Activated T-helper 1 cell treated with anti-CD3 and anti-CD28 coated beads, Interleukin-2, amount 50 U/mL, for 16 hours (primary cell): ENCODE data around the gene ABCD4.

ENCODE experiments used
- DNase-seq, 2 donors: peaks; one replicate each; pipeline ENCODE4 v3.0.0-alpha.2; 2020; ENCODE audit warnings: low read depth in 1 of 2, low spot score in 1 of 2

Gene ABCD4

DNA sequence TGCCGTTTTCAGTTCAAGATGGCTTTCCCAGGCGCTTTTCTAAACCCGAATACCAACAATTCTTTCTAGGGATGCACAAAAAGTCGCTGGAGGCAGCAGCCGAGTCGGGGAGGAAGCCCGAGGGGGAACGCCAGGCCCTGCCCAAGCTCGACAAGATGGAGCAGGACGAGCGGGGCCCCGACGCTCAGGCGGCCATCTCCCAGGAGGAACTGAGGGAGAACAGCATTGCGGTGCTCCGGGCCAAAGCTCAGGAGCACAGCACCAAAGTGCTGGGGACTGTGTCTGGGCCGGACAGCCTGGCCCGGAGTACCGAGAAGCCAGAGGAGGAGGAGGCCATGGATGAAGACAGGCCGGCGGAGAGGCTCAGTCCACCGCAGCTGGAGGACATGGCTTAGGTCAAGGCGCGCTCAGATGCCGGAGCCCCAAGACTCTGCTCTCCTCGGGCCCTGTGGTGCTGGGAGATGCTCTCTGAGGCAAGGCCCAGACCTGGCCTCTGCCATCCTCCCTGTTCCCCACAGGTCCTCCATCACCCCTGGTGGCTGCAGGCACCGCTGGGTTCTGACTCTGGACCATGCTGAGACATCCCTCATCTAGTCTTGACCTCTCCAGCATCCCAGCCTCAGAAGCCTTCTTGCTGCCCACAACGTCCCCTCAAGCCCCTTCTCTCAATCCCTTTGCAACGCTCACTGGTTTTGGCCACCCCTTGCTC lies 42.1 kb downstream of the ABCD4 start:
- DNase-seq, result no peak

DNA sequence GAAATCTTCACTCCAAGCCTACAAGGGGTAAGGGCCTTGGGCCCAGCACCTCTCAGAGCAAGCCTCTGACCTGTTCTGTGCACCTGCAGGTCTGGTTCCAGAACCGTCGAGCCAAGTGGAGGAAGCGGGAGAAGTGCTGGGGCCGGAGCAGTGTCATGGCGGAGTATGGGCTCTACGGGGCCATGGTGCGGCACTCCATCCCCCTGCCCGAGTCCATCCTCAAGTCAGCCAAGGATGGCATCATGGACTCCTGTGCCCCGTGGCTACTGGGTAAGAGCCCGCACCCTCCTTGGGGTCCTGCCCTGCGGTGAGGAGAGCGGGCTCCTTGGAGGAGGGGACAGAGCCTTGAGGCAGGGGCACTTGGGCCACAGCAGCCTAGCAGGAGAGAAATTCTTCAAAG lies 43.2 kb downstream of the ABCD4 start:
- no peak for DNase-seq

DNA sequence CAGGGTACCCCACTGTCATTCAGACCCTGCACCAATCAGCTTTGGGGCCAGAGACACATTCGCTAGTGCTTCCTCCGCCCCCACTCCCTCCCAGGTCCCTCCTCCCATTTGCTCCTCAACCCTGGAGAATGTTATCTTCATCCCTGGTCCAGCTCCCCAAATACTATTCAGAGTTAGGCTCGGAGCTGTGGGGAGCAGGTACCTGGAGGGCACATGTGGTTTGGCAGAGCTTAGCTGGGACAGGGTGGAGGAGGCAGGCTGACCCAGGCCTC lies 44.0 kb downstream of the ABCD4 start:
- DNase-seq, result no peak

DNA sequence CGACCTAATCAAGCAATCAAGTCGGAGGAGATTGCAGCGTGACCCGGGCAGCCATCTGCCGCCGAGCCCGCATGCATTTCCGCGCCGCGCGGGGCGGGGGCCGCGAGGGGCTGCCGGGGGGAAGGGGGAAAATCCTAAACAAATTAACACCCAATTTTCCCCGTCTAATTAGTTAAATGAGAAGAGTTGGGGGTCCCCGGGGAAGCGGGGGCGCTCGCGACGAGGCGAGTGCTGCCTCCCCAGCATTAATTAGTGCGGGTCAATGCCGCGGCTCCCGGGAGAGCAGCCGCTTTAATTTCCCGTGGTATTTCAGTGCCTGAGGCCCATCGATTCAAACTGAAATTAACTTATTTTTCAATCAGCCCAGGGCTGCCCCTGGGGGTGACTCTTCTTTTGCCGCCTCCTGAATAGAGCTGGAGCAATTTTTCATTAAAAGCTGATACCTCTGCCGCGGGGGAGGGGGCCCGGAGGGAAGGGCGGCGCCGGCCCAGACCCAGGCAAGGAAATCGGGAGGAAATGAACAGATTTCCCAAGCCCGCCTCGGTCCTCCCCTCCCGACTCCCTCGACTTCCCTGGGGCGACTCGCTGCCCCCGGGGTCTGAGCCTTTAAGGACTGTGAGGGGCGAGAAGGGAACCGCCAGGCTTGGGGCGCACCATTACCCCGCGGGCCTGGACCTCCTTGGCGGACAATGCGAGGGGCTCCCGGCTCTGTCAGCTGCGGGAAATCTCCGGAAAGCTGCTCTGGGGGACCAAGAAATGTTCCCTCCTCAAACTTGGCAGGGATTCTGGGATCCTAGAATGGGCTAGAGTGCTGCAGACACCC lies 44.6 kb downstream of the ABCD4 start:
- DNase-seq, result no peak

DNA sequence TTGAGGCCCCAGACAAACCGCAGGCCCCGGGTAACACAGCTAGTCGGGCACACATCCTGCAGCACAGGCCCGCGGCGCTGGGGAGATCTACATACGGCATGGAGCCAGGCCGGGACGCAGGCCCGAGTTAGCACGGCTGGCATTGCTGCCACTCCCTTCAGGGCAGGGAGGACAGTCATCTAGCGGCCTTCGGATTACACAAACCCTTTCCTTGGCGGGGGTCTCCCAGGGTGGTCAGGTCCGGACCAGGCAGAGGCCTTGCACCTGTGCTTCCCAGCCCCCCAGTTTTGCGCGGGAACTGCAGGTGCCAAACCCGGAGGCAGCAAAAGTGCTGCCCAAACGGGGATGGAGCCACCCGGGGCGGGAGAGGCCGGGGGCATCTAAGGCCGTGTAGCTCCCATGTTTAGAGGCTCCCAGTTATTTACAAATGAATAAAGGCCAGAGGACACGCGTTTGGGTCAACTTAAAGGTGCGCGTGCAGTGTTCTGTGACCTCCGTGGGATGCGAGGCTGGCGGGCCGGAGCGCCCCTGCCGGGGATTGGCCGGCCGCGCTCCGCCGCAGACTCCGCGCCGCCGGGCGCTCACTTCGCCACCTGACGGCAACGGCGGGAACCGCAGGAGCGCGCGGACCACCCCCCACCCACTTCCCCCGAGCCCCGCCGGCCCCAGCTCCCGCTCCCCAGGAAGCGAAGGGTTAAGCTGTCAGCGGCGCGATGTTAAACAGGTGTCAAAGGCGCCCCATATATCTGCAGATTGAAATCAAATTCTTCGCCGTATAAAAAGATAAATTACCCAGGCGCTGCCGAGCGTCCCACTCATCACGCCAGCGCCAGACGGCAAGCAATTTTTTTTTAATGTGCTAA lies 45.4 kb downstream of the ABCD4 start:
- peak; percentile 35 to 43 for DNase-seq

DNA sequence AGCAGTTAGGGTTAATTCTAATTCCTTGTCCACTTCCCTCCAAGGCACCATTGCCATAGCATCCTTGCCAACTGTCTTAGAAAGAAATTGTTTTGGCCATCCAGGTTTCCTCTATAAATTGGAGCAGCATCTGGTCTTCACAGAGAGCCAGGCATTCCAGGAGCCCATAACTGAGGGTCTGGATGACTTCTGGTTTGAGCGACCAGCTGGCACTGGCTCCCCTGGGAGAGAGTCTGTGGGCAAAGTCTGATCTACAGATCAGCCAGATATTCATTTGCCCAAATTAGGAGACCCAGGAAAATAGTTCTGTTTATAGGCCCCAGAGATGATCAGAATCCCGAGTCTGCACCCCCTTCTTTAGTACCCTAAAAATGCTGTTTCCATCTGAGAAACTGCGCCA lies 47.5 kb downstream of the ABCD4 start:
- no peak for DNase-seq

DNA sequence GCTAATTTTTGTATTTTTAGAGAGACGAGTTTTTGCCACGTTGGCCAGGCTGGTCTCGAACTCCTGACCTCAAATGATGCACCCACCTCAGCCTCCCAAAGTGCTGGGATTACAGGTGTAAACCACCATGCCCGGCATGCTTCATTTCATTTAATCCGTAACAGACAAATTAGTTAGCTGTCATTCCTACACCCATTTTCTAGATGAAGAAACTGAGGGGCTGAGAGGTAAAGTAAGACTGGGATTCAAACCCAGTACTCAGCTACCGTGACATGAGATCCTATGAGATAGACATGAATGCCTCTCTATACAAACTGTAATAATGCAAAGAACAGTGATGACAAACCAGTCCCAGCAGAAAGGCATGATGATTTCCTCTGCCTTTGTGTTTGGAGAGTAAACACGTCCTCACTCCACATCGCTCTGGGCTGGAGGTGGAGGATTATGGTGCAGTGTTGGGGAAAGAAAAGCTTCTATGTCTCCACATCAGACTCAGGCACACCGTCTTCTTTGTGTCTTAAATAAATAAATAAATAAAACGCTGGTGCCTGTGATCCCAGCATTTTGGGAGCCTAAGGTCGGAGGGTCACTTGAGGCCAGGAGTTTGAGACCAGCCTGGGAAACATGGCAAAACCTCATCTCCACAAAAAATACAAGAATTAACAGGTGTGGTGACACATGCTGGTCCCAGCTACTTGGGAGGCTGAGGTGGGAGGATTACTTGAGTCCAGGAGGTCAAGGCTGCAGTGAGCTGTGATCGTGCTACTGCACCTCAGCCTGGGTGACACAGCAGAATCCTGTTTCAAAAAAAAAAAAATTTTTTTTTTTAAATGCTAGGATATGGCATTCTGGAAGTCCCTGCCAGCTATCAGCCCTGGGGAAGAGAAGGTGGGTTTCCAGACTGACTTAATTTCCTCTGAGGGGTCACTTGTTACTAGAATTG lies 53.0 kb downstream of the ABCD4 start:
- DNase-seq, result no peak

DNA sequence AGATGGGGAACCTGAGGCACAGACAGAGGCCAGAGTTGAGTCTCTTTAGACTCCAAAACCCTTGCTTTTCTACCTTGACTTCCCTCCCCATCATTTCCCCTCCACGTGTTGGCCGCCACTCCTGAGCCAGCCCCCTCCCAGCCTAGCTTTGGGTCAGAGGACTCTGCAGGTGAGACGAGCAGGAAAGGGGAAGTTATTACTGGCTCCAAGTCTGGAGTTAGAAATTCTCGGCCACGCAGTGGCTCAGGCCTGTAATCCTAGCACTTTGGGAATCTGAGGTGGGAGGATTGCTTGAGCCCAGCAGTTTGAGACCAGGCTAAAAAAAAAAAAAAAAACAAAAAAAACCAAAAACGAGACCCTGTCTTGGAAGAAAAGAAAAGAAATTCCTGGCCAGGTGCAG lies 54.7 kb downstream of the ABCD4 start:
- no peak for DNase-seq

DNA sequence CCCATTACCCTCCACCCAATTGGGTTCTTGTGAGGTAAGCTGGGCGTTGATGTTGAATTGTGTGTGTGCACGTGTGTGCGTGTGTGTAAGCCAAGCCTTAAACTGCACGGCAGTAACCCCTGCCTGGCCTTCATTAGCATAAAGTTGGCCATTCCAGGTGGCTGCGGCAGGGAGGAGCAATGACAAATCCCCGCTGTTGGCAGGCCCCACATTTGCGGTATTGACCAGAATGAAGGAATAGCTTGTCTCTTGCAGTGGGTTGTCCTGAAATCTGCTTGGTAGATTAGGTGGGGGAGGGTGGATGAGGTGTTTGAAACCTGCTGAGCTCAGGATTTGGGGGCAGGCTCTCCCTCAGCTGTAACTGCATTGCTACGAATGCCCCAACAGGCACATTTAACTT lies 56.2 kb downstream of the ABCD4 start:
- DNase-seq, result no peak

DNA sequence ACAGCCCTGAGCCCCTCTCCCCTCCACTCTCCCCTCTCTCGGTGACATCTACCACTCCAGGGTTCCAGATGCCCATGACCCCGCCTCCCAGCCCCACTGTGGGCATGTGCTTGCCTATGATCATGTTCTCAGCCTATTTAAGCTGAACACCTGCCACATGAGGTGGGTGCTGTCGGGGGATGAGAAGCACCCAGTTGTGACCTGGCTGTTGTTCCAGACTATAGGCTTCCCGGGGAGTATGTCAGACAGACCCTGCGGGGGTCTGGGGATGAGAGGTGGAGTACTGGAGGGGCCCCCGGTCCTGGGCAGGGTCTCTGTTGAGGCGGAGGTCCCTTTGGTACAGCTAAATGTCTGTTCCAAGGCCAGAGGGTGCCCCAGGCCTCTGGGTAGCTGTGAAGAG lies 57.4 kb downstream of the ABCD4 start:
- no peak for DNase-seq

DNA sequence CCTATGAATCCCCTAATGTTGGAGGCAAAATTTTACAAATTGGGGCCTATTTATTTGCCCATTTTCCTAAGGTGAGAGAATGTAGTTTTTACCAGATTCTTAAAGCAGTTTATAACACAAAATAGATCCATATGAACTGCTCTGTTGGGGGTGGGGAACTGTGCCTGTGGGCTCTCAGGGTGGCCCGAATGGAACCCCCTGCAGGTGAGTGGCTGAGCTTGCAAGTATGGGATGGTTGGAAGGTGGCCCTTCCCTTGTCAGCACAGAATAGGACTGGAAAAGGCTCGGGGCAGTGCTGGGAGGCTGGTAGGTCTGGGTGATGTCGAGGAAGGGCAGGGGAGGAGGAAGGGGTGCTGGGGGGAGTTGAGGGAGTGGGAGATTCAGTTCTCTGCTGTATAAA lies 58.6 kb downstream of the ABCD4 start:
- DNase-seq, result no peak

DNA sequence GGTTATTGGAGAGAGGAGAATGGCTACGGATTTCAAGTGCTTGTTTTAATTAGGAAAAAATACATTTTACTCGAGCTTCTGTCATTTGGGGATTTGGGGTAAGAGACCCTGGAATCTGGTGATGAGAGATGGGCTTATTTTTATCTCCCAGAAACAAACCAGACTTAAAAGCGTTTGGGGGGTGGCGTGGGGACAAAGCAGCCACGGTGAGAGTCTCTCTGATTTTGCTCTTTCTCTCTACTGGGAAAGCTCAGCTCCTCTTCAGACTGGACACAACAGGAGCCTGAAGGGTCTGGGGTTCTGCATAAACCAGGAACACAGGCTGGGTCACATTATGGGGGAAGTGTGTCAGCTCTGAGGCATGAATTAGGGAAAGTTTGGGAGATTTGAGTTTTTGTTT lies 59.7 kb downstream of the ABCD4 start:
- no peak for DNase-seq

DNA sequence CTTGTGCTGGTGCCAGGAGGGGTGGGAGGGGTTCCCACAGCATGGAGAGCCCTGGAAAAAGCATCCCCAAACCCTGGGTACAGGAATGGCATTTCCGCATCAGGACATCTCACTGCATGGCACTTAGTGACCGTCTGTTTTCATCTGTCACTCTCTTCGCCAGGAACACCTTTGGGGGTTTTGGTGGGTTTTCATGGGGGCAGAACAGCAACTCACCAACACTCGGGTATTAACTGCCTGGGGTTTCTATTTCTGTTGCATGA lies 60.0 kb downstream of the ABCD4 start:
- DNase-seq, result no peak

DNA sequence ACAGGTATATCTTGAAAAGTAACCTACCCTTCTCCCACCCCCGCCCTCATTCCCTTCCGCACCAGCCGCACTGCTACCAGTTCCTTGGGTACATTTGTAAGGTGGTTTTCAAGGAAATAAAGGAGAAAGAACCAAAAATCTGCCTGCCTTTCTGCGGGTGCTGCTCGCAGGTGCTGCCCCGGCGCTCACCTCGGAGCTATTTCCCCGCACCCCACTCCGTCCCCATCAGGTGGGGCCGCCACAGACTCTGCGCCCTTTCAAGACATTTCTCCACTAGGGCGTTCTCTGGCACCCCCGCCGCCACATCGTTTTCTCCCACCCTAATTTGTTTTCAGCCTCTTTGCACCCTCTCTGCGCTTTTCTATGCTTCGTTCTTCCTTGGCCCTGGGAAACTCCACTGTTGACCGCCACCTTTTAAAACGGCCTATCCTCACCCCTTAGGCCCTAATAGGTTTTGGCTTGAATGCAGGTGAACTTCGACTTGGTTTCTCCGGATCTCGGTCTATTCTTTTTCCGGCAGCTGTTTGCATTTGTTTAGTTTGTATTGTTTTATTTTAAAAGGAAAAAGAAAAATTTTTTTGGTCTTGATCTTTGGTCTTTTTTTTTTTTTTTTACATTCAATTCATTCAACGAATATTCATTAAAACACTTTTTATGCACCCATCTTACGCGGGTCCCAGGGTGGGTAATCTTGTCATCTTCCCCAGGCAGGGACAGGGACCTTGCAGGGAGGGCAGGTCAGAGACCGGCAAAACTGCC lies 60.5 kb downstream of the ABCD4 start:
- no peak for DNase-seq

DNA sequence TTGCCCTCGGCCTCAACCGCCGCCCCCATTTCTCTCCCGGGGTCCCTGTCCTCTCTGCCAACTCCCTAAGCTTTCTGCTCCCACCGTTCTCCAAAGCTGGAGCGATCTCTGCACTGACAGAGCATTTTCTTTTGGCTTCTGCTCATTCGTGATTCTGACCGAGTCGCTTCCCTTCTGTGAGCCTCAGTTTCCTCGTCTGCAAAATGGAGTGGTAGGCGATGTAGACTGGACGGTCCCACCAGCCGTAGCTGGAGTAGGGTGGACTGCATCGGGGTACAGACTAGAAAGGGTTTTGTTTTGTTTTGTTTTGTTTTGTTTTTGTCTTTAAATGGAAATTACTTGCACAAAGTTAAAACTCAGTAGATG lies 61.1 kb downstream of the ABCD4 start:
- no peak for DNase-seq

DNA sequence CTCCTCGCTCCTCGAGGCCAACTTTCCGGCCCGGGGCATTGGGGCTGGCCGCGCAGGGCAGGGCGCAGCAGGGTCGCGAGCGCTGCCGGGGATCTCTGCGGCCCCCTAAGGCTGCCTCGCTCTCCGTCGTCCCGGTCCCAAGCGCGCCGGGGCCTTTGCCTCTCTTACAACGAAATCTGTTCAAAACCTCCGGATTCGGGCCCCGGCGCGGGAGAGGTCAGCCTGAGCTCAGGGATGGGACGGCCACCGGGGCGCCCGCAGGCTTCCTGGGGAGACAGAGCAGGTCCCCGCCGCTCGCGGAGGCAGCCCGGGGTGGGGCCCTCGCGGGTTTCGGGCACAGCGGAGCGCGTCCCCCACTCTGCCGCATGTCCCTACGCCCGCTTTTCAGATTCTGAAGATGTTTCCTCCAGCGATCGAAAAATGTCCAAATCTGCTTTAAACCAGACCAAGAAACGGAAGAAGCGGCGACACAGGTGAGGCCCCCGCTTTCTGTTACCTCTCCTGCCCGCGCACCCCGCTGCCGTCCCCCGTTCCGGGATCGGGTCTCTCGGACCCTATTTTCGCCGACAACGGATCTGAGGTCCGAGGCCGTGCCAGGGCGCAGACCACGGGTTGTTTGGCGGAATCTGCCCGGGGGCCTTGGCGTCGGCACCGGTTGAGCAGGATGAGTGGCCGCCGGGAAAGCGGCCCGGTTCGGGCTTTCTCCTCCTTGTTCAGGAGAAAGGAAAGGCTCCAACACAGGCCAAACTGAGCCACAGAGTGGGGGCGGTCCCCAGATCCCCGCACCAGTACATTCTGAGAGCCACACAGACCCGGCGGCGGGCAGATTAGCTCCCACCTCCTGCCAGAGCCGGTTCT lies 61.7 kb downstream of the ABCD4 start:
- DNase-seq, result no peak

DNA sequence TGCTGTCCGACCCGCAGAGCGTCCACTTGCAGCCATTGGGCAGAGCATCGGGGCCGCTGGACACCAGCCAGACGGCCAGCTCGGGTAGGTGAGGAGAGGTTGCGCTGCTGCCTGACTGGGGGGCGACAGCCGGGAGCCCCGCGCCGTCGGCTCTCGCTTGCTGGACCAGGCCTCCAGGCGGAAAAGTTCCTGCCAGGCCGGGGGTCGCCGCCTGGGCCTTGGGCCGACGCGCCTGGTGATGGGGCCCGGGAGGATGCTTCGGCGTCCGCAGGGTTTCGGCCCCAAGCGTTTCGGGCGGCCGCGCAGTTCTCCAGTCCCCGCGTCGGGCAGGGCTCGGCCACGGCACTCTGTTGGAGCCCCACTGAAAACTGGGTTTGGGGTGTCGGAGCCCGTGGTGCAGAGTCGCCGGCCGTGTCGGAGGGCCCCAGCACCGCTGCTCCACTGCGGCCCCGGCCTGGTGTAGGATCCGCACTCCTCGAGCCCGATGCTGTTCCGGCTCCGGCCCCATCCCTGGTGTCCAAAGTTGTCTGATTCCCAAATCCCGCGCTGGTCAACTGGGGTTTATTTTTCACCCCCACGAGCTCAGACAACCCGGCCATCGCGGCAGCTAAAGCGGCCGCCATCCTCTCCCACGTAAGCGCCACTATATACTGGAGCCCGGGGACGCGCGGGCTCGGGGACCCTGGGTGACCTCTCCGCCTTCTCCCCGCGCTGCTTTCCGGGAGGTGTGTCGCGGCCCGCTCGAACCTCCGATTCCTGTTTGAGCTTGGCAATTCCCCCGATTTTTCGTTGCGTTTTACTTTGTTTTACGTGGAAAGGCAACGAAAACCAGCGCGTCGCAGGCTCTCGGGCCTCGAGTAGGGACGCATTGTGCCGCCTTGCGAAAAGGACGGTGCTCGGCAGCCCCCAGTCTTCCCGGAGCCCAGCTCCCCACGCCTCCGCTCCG lies 62.6 kb downstream of the ABCD4 start:
- DNase-seq, result no peak

DNA sequence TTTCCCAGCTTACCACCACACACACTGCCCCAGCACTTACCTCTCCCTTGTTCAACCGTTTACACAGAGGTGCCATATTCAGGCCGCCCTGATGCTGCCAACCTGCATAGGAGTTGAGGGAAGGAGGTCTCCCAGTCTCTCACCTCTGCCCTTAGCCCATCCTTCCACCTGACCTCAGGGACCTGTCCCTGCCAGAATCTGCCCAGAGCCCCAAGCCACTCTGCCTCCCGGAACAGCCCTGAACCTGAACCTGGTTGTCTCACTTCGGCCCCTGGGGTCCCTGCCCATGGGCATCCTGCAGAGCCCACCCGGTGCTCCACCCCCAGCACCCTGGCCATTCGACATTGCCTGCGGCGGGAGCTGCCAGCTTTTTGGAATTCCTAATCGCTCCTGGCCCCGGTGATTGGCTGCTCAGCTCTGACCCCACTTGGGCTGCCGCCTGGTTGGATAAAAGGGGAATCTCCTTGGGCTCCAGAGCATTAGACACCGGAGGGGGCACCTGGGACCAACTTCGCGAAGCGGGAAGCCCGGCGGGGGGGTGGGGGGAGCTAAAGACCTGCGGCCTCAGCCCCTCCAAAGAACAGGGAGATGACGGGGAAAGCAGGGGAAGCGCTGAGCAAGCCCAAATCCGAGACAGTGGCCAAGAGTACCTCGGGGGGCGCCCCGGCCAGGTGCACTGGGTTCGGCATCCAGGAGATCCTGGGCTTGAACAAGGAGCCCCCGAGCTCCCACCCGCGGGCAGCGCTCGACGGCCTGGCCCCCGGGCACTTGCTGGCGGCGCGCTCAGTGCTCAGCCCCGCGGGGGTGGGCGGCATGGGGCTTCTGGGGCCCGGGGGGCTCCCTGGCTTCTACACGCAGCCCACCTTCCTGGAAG lies 63.5 kb downstream of the ABCD4 start, which contains the start of gene VSX2:
VSX2 (plus strand) TSS at position 476 of the 874 bp plus-strand sequence; CDS start at position 589, 113 bp downstream.
- no peak for DNase-seq
